ENCODE data around the gene DCXR.

Gene DCXR

GRCh38 chr17:82022310-82022980 is 15.1 kb downstream of the DCXR start, which contains the start of gene CENPX (continued):
- TF ChIP-seq ZNF24 (tag by site-specific recombination; IDR thresholded peaks at IDR 0.05) (no peak), ZNF830 (tag by site-specific recombination; IDR thresholded peaks at IDR 0.05; ENCODE audit: low read depth) (no peak), HIC1 (tag by site-specific recombination; IDR thresholded peaks at IDR 0.05) (peak; percentile 76), ATF2 (tag by site-specific recombination; IDR thresholded peaks at IDR 0.05; ENCODE audit: low read depth) (no peak), ZNF704 (tag by site-specific recombination; IDR thresholded peaks at IDR 0.05) (0 out of 2 replicates have a peak, but pooled peaks have one; percentile 44), WT1 (tag by site-specific recombination; IDR thresholded peaks at IDR 0.05) (no peak), ZNF280C (tag by site-specific recombination; IDR thresholded peaks at IDR 0.05) (no peak), MYNN (tag by site-specific recombination; IDR thresholded peaks at IDR 0.05; ENCODE audit: borderline replicate concordance) (0 out of 2 replicates have a peak, but pooled peaks have one; percentile 14), ZFHX2 (tag by site-specific recombination; conservative IDR thresholded peaks at IDR 0.05) (peak; percentile 60), PRDM1 (tag by site-specific recombination; IDR thresholded peaks at IDR 0.05) (no peak), ZNF394 (tag by site-specific recombination; IDR thresholded peaks at IDR 0.05; ENCODE audit: borderline replicate concordance) (no peak; the same call in 1 of the 2 replicates), ZNF114 (tag by site-specific recombination; IDR thresholded peaks at IDR 0.05) (no peak), ZNF629 (tag by site-specific recombination; IDR thresholded peaks at IDR 0.05) (peak; percentile 34; the same call in 1 of the 2 replicates), REPIN1 (tag by site-specific recombination; IDR thresholded peaks at IDR 0.05; ENCODE audit: low read depth) (no peak), ZNF366 (tag by site-specific recombination; conservative IDR thresholded peaks at IDR 0.05) (no peak), ZNF133 (tag by site-specific recombination; IDR thresholded peaks at IDR 0.05) (no peak), ZNF311 (tag by site-specific recombination; IDR thresholded peaks at IDR 0.05; ENCODE audit: borderline replicate concordance) (no peak), BCL11B (tag by site-specific recombination; IDR thresholded peaks at IDR 0.05; ENCODE audit: low read depth) (peak; percentile 77; the same call in 1 of the 2 replicates), ZNF140 (tag by site-specific recombination; IDR thresholded peaks at IDR 0.05) (no peak), OSR2 (tag by site-specific recombination; IDR thresholded peaks at IDR 0.05) (peak; percentile 87), ZSCAN4 (tag by site-specific recombination; IDR thresholded peaks at IDR 0.05) (no peak), PRDM2 (tag by site-specific recombination; IDR thresholded peaks at IDR 0.05; ENCODE audit: borderline replicate concordance) (no peak), BCL6B (tag by site-specific recombination; IDR thresholded peaks at IDR 0.05) (no peak)
